HCT116 (cell line): ENCODE data around the gene LCE3B. TPM values are rescaled to one million over a fixed set of nuclear protein-coding genes. Genes with fewer than 3 reads are reported as not detected.

Experiments used
- ATAC-seq: fragments of 200-7000 bp; cut with Tn5 transposase; 2 replicates; pipeline ENCODE4 v1.9.1; 2020; ENCODE audit warnings: mild to moderate bottlenecking, moderate library complexity
- BruUV-seq: library from RNA; stranded (reverse); fragments of 400-500 nt; replicated peaks from 2 replicates; lab custom pipeline; 2021; lab: Mats Ljungman, UMichigan
- CTCF ChIA-PET: fragments of 300-600 bp; sonication (Branson Sonifier 250); formaldehyde crosslinking; loops from one replicate; lab custom pipeline; 2021; ENCODE audit warnings: antibody characterized with exemption; lab: Charles Lee
- POLR2A ChIA-PET: fragments of 300-600, 350-600 bp; sonication (Branson Sonifier 250); formaldehyde crosslinking; loops from one replicate; lab custom pipeline; 2021; ENCODE audit warnings: antibody characterized with exemption; lab: Charles Lee
- RAD21 ChIA-PET, 2 experiments: fragments of 300-600 bp; sonication (Branson Sonifier 250); formaldehyde crosslinking; loops; one replicate each; lab custom pipeline; 2023; ENCODE audit warnings: low total read pairs in 2 of 2; ENCODE audit not compliant: uncharacterized antibody in 2 of 2, unreplicated experiment in 2 of 2, low non-redundant PET in 1 of 2; lab: Charles Lee
- DNase-seq: peaks from one replicate; pipeline ENCODE4 v3.0.0-alpha.2; 2010; ENCODE audit warnings: low read depth, low spot score
- H2AFZ ChIP-seq: fragments of 200-600 bp; shearing (Covaris generic), sonication (generic); 2 replicates; pipeline ENCODE4 v1.6.1; 2017; ENCODE audit warnings: low read depth, mixed run types, mixed read lengths, antibody characterized with exemption, low read length; ENCODE audit not compliant: poor library complexity, severe bottlenecking
- H3K27ac ChIP-seq: 2 replicates; pipeline ENCODE4 v1.5.1; 2012; ENCODE audit warnings: low read depth, low read length
- H3K27me3 ChIP-seq: fragments of 200-600 bp; sonication (generic); 2 replicates; pipeline ENCODE4 v1.6.1; 2016; ENCODE audit warnings: mixed run types, low read length, mixed read lengths; ENCODE audit not compliant: insufficient read depth
- H3K36me3 ChIP-seq, 2 experiments: fragments of 200-500 bp in 1 of 2; fragments of 200-600 bp in 1 of 2; sonication (Bioruptor generic) in 1 of 2; sonication (generic) in 1 of 2; 2 replicates each; pipeline versions ENCODE4 v1.5.1 to v1.6.1; 2014 to 2016; ENCODE audit warnings: low read length in 2 of 2, inconsistent platforms in 1 of 2, mixed read lengths in 1 of 2, mixed run types in 1 of 2; ENCODE audit not compliant: insufficient read depth in 2 of 2, control insufficient read depth in 1 of 2
- H3K4me1 ChIP-seq, 2 experiments: fragments of 200-600 bp in 1 of 2; sonication (generic) in 1 of 2; 2 replicates each; pipeline versions ENCODE4 v1.5.1 to v1.6.1; 2012 to 2017; ENCODE audit warnings: low read length in 2 of 2, inconsistent platforms in 1 of 2, mild to moderate bottlenecking in 1 of 2, mixed read lengths in 1 of 2, mixed run types in 1 of 2, moderate library complexity in 1 of 2; ENCODE audit not compliant: insufficient read depth in 2 of 2, control insufficient read depth in 1 of 2
- H3K4me2 ChIP-seq: fragments of 200-600 bp; sonication (generic); 2 replicates; pipeline ENCODE4 v1.6.1; 2017; ENCODE audit warnings: mixed run types, low read length, mixed read lengths
- H3K4me3 ChIP-seq, 2 experiments: fragments of 200-600 bp in 1 of 2; sonication (generic) in 1 of 2; replicated peaks in 1 of 2; 2 replicates each; pipeline ENCODE4 v1.5.1; 2011 to 2016; ENCODE audit warnings: low read length in 2 of 2, control low read depth in 1 of 2, low read depth in 1 of 2, mild to moderate bottlenecking in 1 of 2, mixed read lengths in 1 of 2, mixed run types in 1 of 2
- H3K79me2 ChIP-seq: fragments of 200-600 bp; sonication (generic); 2 replicates; pipeline ENCODE4 v1.6.1; 2017; ENCODE audit warnings: mild to moderate bottlenecking, mixed run types, low read length, moderate library complexity, mixed read lengths; ENCODE audit not compliant: insufficient read depth
- H3K9ac ChIP-seq: fragments of 200-600 bp; sonication (generic); 2 replicates; pipeline ENCODE4 v1.6.1; 2016; ENCODE audit warnings: low read length, mixed read lengths
- H3K9me2 ChIP-seq: fragments of 200-600 bp; sonication (generic), shearing (Covaris generic); 2 replicates; pipeline ENCODE4 v1.6.1; 2017; ENCODE audit warnings: mixed run types, mild to moderate bottlenecking, moderate library complexity; ENCODE audit not compliant: insufficient read depth
- H3K9me3 ChIP-seq, 2 experiments: fragments of 200-500 bp in 1 of 2; fragments of 200-600 bp in 1 of 2; sonication (Bioruptor generic) in 1 of 2; sonication (generic) in 1 of 2; 2 replicates each; pipeline ENCODE4 v1.6.1; 2014 to 2017; ENCODE audit warnings: low read length in 2 of 2, mixed read lengths in 2 of 2, inconsistent platforms in 1 of 2, low read depth in 1 of 2, mild to moderate bottlenecking in 1 of 2, mixed run types in 1 of 2, moderate library complexity in 1 of 2; ENCODE audit not compliant: control insufficient read depth in 1 of 2, insufficient read depth in 1 of 2
- H4K20me1 ChIP-seq: fragments of 200-600 bp; sonication (generic), shearing (Covaris generic); 2 replicates; pipeline ENCODE4 v1.6.1; 2017; ENCODE audit warnings: mixed run types, mild to moderate bottlenecking, moderate library complexity; ENCODE audit not compliant: insufficient read depth
- CBX3 ChIP-seq: IDR thresholded peaks from 2 replicates; pipeline ENCODE4 v1.6.1; 2012; ENCODE audit warnings: low read depth
- CEBPB ChIP-seq: IDR thresholded peaks from 2 replicates; pipeline ENCODE4 v1.6.1; 2012; ENCODE audit warnings: low read depth
- ELF1 ChIP-seq: IDR thresholded peaks from 2 replicates; pipeline ENCODE4 v1.6.1; 2012; ENCODE audit warnings: low read depth, borderline replicate concordance
- EZH2 ChIP-seq: fragments of 200-600 bp; sonication (generic); IDR thresholded peaks from 2 replicates; pipeline ENCODE4 v1.6.1; 2017; ENCODE audit warnings: antibody characterized with exemption, mixed run types
- EZH2phosphoT487 ChIP-seq: fragments of 200-600 bp; IDR thresholded peaks from 2 replicates; pipeline ENCODE4 v1.6.1; 2018; ENCODE audit warnings: antibody characterized with exemption, borderline replicate concordance
- FOSL1 ChIP-seq: IDR thresholded peaks from 2 replicates; pipeline ENCODE4 v1.6.1; 2012; ENCODE audit warnings: low read depth
- JUND ChIP-seq: IDR thresholded peaks from 2 replicates; pipeline ENCODE4 v1.6.1; 2012
- POLR2A ChIP-seq: IDR thresholded peaks from 2 replicates; pipeline ENCODE4 v1.7.0; 2011; ENCODE audit warnings: borderline replicate concordance; ENCODE audit not compliant: insufficient read depth, insufficient read length; ENCODE audit errors: extremely low read depth
- POLR2AphosphoS5 ChIP-seq: IDR thresholded peaks from 2 replicates; pipeline ENCODE4 v1.6.1; 2011; ENCODE audit warnings: mild to moderate bottlenecking, low read depth, low read length, moderate library complexity
- RAD21 ChIP-seq: IDR thresholded peaks from 2 replicates; pipeline ENCODE4 v1.6.1; 2012; ENCODE audit warnings: low read depth, mild to moderate bottlenecking
- SP1 ChIP-seq: IDR thresholded peaks from 2 replicates; pipeline ENCODE4 v1.6.1; 2012; ENCODE audit warnings: low read depth
- SRF ChIP-seq: IDR thresholded peaks from 2 replicates; pipeline ENCODE4 v1.6.1; 2012; ENCODE audit warnings: low read depth
- TCF7L2 ChIP-seq: IDR thresholded peaks from 2 replicates; pipeline ENCODE4 v1.7.0; 2011; ENCODE audit warnings: borderline replicate concordance, inconsistent platforms; ENCODE audit not compliant: insufficient read depth, insufficient read length; ENCODE audit errors: extremely low read depth
- YY1 ChIP-seq: IDR thresholded peaks from 2 replicates; pipeline ENCODE4 v1.6.1; 2011; ENCODE audit warnings: low read length, low read depth, moderate library complexity, mild to moderate bottlenecking; ENCODE audit not compliant: insufficient replicate concordance; ENCODE audit errors: extremely low read depth
- ZFX ChIP-seq: fragments of 450-650 bp; IDR thresholded peaks from 2 replicates; pipeline ENCODE4 v1.6.1; 2017
- ZNF274 ChIP-seq: fragments of 200-500 bp; sonication (Bioruptor generic); IDR thresholded peaks from 2 replicates; pipeline ENCODE4 v1.6.1; 2014; ENCODE audit warnings: mild to moderate bottlenecking, low read depth, low read length, inconsistent platforms
- intact Hi-C: fragments of 100-400 bp; cut with micrococcal nuclease; formaldehyde crosslinking; loops from 2 replicates; pipeline ENCODE4 v1.10.0; 2022
- total RNA-seq: library from RNA; stranded (reverse); gene quantifications from one replicate; pipeline ENCODE4 v1.2.1, GENCODE V29; 2021; ENCODE audit not compliant: unreplicated experiment
- TF ChIP-seq, protein P1 (sequence below): IDR thresholded peaks from 2 replicates; pipeline ENCODE4 v1.6.1; 2012; ENCODE audit warnings: low read depth
- TF ChIP-seq, protein P2 (sequence below): IDR thresholded peaks from 2 replicates; pipeline ENCODE4 v1.6.1; 2012
- TF ChIP-seq, protein P3 (sequence below): IDR thresholded peaks from 2 replicates; pipeline ENCODE4 v1.6.1; 2011; ENCODE audit warnings: mild to moderate bottlenecking, low read length, moderate library complexity; ENCODE audit not compliant: insufficient replicate concordance; ENCODE audit errors: extremely low read depth
- TF ChIP-seq, protein P4 (sequence below), 3 experiments: fragments of 200-600 bp in 1 of 3; sonication (generic) in 1 of 3; IDR thresholded peaks in 2 of 3; conservative IDR thresholded peaks in 1 of 3; 2 replicates each; pipeline ENCODE4 v1.5.1; 2012 to 2017; ENCODE audit warnings: low read depth in 2 of 3, low read length in 2 of 3, antibody characterized with exemption in 1 of 3, borderline replicate concordance in 1 of 3, control low read depth in 1 of 3, mild to moderate bottlenecking in 1 of 3, mixed read lengths in 1 of 3, mixed run types in 1 of 3, moderate library complexity in 1 of 3; ENCODE audit not compliant: insufficient read depth in 1 of 3

Gene LCE3B
- total RNA-seq, 1 experiment from 2014 or later = not detected

DNA sequence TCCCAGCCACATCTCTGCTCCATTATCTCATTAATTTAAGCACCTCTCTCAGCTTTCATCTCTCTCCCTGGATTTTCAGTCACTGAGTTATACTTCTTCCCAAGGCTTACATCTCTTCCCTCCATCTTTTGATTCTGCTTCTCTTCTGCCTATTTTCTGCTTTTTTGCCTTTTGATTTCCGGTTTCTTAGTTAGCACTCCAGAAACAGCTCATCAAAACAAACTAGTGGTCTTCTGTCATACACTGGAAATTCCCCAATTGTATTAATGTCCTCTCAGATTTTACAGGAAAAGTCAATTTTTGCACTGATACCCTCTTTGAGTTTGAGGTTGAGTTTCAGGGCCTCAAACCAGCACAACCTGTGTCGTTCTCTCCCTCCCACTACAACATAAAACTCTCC, 48.5 kb upstream of the LCE3B start:
- no TSS peak for BruUV-seq
- ChIA-PET CTCF (no interaction called here), RAD21 (no interaction called here)

More for the DNA sequence above, 48.5 kb upstream of the LCE3B start:
- Histone ChIP-seq H3K27ac (no peak overlapping the region), H3K27me3 (peaks cover 5% of the 10 kb centered on the region), H3K4me1 (no peaks in the 10 kb centered on the region), H4K20me1 (no peaks in the 10 kb centered on the region), H3K79me2 (no peaks in the 10 kb centered on the region), H2AFZ (no peak overlapping the region), H3K4me2 (no peak overlapping the region), H3K36me3 (no peaks in the 10 kb centered on the region), H3K9ac (no peak overlapping the region), H3K9me2 (no peaks in the 10 kb centered on the region), H3K9me3 (no peaks in the 10 kb centered on the region), H3K4me3 (no peak overlapping the region)
- intact Hi-C loops = no loop called here
- ATAC-seq (no peak), DNase-seq (no peak)
- TF ChIP-seq ZFX = no peak
- TF ChIP-seq SP1 = no peak
- no peak for TF ChIP-seq TCF7L2
- no peak for TF ChIP-seq RAD21
- TF ChIP-seq CEBPB = no peak
- TF ChIP-seq, protein P1, sequence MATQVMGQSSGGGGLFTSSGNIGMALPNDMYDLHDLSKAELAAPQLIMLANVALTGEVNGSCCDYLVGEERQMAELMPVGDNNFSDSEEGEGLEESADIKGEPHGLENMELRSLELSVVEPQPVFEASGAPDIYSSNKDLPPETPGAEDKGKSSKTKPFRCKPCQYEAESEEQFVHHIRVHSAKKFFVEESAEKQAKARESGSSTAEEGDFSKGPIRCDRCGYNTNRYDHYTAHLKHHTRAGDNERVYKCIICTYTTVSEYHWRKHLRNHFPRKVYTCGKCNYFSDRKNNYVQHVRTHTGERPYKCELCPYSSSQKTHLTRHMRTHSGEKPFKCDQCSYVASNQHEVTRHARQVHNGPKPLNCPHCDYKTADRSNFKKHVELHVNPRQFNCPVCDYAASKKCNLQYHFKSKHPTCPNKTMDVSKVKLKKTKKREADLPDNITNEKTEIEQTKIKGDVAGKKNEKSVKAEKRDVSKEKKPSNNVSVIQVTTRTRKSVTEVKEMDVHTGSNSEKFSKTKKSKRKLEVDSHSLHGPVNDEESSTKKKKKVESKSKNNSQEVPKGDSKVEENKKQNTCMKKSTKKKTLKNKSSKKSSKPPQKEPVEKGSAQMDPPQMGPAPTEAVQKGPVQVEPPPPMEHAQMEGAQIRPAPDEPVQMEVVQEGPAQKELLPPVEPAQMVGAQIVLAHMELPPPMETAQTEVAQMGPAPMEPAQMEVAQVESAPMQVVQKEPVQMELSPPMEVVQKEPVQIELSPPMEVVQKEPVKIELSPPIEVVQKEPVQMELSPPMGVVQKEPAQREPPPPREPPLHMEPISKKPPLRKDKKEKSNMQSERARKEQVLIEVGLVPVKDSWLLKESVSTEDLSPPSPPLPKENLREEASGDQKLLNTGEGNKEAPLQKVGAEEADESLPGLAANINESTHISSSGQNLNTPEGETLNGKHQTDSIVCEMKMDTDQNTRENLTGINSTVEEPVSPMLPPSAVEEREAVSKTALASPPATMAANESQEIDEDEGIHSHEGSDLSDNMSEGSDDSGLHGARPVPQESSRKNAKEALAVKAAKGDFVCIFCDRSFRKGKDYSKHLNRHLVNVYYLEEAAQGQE = no peak
- TF ChIP-seq CBX3 = no peak
- TF ChIP-seq ZNF274 = no peak
- no peak for TF ChIP-seq FOSL1
- no peak for TF ChIP-seq YY1
- no peak for TF ChIP-seq SRF
- TF ChIP-seq, protein P2, sequence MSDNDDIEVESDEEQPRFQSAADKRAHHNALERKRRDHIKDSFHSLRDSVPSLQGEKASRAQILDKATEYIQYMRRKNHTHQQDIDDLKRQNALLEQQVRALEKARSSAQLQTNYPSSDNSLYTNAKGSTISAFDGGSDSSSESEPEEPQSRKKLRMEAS = no peak
- TF ChIP-seq POLR2A = no peak
- no peak for TF ChIP-seq EZH2phosphoT487
- TF ChIP-seq, protein P3, sequence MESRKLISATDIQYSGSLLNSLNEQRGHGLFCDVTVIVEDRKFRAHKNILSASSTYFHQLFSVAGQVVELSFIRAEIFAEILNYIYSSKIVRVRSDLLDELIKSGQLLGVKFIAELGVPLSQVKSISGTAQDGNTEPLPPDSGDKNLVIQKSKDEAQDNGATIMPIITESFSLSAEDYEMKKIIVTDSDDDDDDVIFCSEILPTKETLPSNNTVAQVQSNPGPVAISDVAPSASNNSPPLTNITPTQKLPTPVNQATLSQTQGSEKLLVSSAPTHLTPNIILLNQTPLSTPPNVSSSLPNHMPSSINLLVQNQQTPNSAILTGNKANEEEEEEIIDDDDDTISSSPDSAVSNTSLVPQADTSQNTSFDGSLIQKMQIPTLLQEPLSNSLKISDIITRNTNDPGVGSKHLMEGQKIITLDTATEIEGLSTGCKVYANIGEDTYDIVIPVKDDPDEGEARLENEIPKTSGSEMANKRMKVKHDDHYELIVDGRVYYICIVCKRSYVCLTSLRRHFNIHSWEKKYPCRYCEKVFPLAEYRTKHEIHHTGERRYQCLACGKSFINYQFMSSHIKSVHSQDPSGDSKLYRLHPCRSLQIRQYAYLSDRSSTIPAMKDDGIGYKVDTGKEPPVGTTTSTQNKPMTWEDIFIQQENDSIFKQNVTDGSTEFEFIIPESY = no peak
- TF ChIP-seq ELF1 = no peak
- TF ChIP-seq, protein P4, sequence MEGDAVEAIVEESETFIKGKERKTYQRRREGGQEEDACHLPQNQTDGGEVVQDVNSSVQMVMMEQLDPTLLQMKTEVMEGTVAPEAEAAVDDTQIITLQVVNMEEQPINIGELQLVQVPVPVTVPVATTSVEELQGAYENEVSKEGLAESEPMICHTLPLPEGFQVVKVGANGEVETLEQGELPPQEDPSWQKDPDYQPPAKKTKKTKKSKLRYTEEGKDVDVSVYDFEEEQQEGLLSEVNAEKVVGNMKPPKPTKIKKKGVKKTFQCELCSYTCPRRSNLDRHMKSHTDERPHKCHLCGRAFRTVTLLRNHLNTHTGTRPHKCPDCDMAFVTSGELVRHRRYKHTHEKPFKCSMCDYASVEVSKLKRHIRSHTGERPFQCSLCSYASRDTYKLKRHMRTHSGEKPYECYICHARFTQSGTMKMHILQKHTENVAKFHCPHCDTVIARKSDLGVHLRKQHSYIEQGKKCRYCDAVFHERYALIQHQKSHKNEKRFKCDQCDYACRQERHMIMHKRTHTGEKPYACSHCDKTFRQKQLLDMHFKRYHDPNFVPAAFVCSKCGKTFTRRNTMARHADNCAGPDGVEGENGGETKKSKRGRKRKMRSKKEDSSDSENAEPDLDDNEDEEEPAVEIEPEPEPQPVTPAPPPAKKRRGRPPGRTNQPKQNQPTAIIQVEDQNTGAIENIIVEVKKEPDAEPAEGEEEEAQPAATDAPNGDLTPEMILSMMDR (IDR thresholded peaks at IDR 0.05 in 2 of 3, conservative IDR thresholded peaks at IDR 0.05 in 1 of 3; ENCODE audit: borderline replicate concordance in 1 of 3, insufficient read depth in 1 of 3, low read depth in 2 of 3, low read length in 2 of 3) = no peak
- TF ChIP-seq JUND = no peak
- TF ChIP-seq EZH2 = no peak
- TF ChIP-seq POLR2AphosphoS5 = no peak
- POLR2A ChIA-PET = no interaction called here
